Progenitor cell of endocrine pancreas (in vitro differentiated cells): ENCODE measurements around the gene CDH23. TPM values are rescaled to one million over a fixed set of nuclear protein-coding genes. Genes with fewer than 3 reads are reported as not detected.

ENCODE experiments used
- DNase-seq: peaks from one replicate; pipeline ENCODE4 v3.0.0; 2021; ENCODE audit warnings: low spot score; ENCODE audit not compliant: unreplicated experiment
- H3K27ac Mint-ChIP-seq: 2 replicates; pipeline ENCODE4 v1.8.0; 2021; ENCODE audit warnings: mild to moderate bottlenecking, moderate library complexity, mixed read lengths
- H3K27me3 Mint-ChIP-seq: 2 replicates; pipeline ENCODE4 v1.8.0; 2021; ENCODE audit warnings: mixed read lengths
- H3K36me3 Mint-ChIP-seq: 2 replicates; pipeline ENCODE4 v1.8.0; 2022; ENCODE audit warnings: mixed read lengths; ENCODE audit not compliant: insufficient read depth
- H3K4me1 Mint-ChIP-seq: 2 replicates; pipeline ENCODE4 v1.8.0; 2021; ENCODE audit warnings: low read depth, mixed read lengths
- H3K4me3 Mint-ChIP-seq: 2 replicates; pipeline ENCODE4 v1.8.0; 2021; ENCODE audit warnings: low read depth, mild to moderate bottlenecking, moderate library complexity, mixed read lengths
- H3K9me3 Mint-ChIP-seq: 2 replicates; pipeline ENCODE4 v1.8.0; 2021; ENCODE audit warnings: low read depth, mixed read lengths
- total RNA-seq: library from RNA; stranded (reverse); gene quantifications from 2 replicates; pipeline ENCODE4 v1.2.1, GENCODE V29; 2021
- TF ChIP-seq, protein P1 (sequence below): fragments of 200-600 bp; sonication (generic); IDR thresholded peaks from one replicate; pipeline ENCODE4 v1.5.0; 2021; ENCODE audit warnings: antibody characterized with exemption, mild to moderate bottlenecking; ENCODE audit not compliant: unreplicated experiment

The CDH23 gene
- total RNA-seq, 1 donor from 2014 or later: 0.43 TPM

DNA sequence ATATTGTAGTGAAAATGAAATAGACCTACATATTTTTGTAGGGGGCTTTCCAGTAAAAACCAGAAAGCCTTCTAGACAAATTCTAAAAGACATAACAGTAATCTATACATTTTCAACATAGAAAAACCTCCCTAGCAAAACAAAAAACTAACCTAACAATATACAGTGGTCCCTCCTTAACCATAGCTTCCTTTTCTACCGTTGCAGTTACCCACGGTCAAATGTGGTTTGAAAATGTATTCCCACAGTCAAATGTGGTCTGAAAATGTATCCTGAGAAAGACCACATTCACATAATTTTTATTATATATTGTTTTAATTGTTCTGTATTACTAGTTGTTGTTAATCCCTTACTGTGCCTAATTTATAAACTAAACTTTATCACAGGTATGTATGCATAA is 448.0 kb downstream of the CDH23 start:
- peaks cover 35% of the 10 kb centered on the region for H3K4me1 Mint-ChIP-seq
- H3K36me3 Mint-ChIP-seq: no peaks in the 10 kb centered on the region

DNA sequence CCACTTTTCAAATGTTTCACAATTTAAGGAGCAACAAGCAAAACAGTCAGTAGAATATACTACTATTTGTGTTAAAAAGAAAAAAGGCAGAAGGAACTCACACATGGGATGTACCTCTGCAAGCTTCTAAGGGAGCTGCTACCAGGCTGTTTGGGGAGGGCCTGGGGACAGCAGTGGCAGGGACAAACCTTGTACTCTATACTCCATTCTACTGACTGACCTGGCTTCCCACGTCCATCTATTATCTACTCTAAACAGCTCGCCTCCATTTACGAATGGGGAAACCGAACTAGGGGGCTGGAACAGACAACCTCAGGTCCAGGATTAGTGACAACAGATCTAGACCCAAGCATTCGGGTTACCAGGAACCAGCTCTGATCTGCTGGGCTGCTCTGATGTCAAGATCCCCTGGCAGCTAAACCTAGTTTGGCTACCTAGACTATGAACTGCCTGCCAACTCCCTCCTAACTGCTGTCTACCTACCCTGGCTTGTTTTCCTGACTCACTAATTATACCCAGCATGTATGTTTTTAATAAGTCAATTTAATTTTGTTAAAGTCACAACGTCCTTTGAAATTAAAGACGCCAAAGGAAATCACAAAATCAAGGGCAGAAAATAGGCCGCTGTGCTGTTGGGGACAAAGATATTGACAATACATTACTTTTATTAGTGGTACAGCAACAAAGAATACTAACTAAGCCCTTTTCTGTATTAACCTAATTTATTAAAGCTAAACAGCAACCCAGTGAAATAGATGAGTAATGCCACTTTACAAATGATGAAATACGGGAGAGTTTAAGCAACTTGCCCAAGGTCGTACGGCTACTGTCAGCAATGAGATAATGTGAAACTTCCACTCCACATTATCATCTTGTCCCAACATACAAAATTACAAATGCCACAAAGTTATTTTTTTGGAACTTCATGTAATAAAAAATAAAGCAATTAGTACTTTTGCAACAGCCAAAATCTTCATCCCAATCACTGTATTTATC is 449.0 kb downstream of the CDH23 start:
- H3K4me1 Mint-ChIP-seq: peaks cover 35% of the 10 kb centered on the region
- H3K27me3 Mint-ChIP-seq: no peaks in the 10 kb centered on the region
- peaks cover 2% of the 10 kb centered on the region for H3K36me3 Mint-ChIP-seq
- H3K4me3 Mint-ChIP-seq: no peak overlapping the region
- DNase-seq: no peak
- no peak overlapping the region for H3K27ac Mint-ChIP-seq
- TF ChIP-seq, protein P1, sequence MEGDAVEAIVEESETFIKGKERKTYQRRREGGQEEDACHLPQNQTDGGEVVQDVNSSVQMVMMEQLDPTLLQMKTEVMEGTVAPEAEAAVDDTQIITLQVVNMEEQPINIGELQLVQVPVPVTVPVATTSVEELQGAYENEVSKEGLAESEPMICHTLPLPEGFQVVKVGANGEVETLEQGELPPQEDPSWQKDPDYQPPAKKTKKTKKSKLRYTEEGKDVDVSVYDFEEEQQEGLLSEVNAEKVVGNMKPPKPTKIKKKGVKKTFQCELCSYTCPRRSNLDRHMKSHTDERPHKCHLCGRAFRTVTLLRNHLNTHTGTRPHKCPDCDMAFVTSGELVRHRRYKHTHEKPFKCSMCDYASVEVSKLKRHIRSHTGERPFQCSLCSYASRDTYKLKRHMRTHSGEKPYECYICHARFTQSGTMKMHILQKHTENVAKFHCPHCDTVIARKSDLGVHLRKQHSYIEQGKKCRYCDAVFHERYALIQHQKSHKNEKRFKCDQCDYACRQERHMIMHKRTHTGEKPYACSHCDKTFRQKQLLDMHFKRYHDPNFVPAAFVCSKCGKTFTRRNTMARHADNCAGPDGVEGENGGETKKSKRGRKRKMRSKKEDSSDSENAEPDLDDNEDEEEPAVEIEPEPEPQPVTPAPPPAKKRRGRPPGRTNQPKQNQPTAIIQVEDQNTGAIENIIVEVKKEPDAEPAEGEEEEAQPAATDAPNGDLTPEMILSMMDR: no peak
- H3K9me3 Mint-ChIP-seq: no peaks in the 10 kb centered on the region

More for the DNA sequence above, 448.0 kb downstream of the CDH23 start:
- no peak overlapping the region for H3K27ac Mint-ChIP-seq
- H3K4me3 Mint-ChIP-seq: no peak overlapping the region
- no peaks in the 10 kb centered on the region for H3K27me3 Mint-ChIP-seq
- TF ChIP-seq, protein P1: no peak
- no peak for DNase-seq
- H3K9me3 Mint-ChIP-seq: no peaks in the 10 kb centered on the region

DNA sequence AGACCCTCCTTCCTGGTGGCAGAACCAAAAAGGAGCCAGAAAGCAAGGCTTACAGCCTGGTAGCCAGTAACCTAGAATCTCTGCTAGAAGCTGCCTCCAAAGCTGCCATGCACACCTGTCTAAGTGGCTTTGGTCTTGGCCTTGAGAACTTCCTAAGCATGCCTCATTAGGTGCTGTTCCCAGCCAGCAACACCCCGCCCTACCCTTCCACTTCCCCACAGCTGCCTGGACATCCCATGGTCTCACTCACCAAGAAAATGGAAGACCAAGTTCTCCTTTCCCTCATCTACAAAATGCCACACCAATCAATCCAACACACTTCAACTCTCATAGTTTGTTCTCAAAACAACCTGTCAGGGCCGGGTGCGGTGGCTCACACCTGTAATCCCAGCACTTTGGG is 450.1 kb downstream of the CDH23 start:
- Mint-ChIP-seq H3K27me3 (no peaks in the 10 kb centered on the region), H3K9me3 (no peaks in the 10 kb centered on the region), H3K36me3 (peaks cover 2% of the 10 kb centered on the region), H3K4me3 (no peak overlapping the region), H3K4me1 (peaks cover 34% of the 10 kb centered on the region), H3K27ac (no peak overlapping the region)
- DNase-seq: no peak
- TF ChIP-seq, protein P1: no peak

DNA sequence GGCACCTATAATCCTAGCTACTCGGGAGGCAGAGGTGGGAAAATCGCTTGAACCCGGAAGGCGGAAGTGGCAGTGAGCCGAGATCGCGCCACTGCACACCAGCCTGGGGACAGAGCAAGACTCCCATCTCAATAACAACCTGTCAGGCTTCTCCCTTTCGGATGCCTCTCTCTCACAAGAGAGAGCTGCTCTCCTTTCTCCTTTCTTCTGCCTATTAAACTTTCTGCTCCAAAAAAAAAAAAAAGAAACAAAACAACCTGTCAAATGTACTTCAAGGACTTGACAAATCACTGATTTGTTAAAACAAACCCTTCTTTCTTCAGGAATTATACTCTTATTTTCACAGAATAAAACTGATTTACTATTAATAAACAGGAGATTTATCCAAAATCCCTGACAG is 450.7 kb downstream of the CDH23 start:
- no peak overlapping the region for H3K4me3 Mint-ChIP-seq
- TF ChIP-seq, protein P1: no peak
- H3K27ac Mint-ChIP-seq: no peak overlapping the region
- peaks cover 34% of the 10 kb centered on the region for H3K4me1 Mint-ChIP-seq
- H3K36me3 Mint-ChIP-seq: peaks cover 2% of the 10 kb centered on the region
- DNase-seq: no peak
- H3K27me3 Mint-ChIP-seq: no peaks in the 10 kb centered on the region
- H3K9me3 Mint-ChIP-seq: no peaks in the 10 kb centered on the region

DNA sequence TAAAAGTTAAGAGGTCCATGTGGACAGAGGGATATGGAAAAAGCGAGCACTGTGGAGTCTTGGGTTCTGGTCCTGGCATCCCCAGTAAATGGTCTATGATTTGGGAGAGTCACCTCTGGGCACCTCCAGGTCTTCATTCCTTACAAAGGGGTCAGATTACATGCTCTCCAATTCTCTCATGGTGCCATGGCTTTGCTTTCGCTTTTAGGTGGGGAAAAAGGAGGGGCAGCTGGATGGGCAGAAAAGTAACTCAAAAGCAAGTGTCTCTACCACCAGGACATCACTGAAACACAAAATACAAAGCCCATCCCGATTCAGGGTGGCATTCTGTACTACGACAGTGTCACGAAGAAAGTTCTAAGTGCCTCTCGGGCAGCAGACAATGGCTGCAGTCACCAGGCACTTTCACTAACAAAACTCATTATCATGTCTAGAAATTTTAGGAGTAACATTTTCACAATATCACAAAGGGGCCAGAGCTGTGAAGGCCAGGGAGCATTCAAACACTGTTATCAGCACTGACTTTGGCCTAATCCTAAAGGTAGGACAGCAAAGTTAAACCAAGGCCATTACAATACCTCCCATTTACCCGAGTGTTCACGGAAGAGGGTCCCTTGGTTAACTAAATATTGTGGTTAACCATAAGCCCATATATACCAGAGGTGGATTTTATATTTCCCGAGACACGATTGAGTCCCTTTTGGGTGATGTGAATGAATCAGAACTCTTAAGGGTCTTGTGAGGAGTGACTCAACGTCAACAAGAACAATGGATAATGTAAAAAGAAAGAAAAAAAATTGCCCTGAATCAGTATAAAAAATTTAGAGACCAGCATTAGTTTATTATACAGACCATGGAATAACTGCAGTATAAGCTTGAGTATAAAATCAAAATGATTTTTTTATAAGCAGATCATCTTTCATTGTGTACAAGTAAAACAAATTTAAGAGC is 451.9 kb downstream of the CDH23 start:
- TF ChIP-seq, protein P1: no peak
- Mint-ChIP-seq H3K9me3 (no peaks in the 10 kb centered on the region), H3K4me3 (peak overlapping the region; percentile 58), H3K27ac (peak overlapping the region; percentile 1), H3K4me1 (peaks cover 34% of the 10 kb centered on the region), H3K36me3 (peaks cover 2% of the 10 kb centered on the region), H3K27me3 (no peaks in the 10 kb centered on the region)
- DNase-seq: no peak
